ENCODE measurements around the gene FARS2.

DNA sequence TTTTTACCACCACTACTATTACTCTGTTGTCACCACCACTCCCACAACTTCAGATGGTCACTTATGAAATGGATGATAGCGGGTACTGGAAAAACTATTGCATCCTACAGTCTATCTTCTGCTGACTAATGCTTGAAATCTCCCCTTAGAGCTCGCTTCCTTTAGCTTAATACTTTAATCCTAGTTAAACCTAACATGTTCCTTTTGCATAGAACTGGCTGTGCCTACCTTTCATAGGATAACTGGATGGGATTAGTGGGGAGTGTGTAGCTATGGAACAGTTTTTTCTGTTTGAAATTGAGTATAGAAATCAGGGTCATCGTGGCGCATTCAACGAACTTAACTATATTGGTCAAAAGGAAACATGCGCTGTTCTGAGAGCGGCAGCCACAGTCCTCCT, 294.7 kb downstream of the FARS2 start:
- TF ChIP-seq, protein P1, sequence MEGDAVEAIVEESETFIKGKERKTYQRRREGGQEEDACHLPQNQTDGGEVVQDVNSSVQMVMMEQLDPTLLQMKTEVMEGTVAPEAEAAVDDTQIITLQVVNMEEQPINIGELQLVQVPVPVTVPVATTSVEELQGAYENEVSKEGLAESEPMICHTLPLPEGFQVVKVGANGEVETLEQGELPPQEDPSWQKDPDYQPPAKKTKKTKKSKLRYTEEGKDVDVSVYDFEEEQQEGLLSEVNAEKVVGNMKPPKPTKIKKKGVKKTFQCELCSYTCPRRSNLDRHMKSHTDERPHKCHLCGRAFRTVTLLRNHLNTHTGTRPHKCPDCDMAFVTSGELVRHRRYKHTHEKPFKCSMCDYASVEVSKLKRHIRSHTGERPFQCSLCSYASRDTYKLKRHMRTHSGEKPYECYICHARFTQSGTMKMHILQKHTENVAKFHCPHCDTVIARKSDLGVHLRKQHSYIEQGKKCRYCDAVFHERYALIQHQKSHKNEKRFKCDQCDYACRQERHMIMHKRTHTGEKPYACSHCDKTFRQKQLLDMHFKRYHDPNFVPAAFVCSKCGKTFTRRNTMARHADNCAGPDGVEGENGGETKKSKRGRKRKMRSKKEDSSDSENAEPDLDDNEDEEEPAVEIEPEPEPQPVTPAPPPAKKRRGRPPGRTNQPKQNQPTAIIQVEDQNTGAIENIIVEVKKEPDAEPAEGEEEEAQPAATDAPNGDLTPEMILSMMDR (IDR thresholded peaks at IDR 0.05 in 8 of 11, conservative IDR thresholded peaks at IDR 0.05 in 3 of 11), result no peak
- TF ChIP-seq POLR2A (IDR thresholded peaks at IDR 0.05), result no peak

Data from spleen (tissue), 7 donors.